GM23338 (cell line): Measurements from ENCODE around the gene BBOF1. TPM values are rescaled to one million over a fixed set of nuclear protein-coding genes. Genes with fewer than 3 reads are reported as not detected.
A peak's percentile ranks its signal among the peaks of the same experiment; 100 is the strongest.

Experiments
- ATAC-seq: fragments of 200-7000 bp; cut with Tn5 transposase; 3 replicates; pipeline ENCODE4 v1.9.1; 2020
- DNase-seq: peaks from one replicate; pipeline ENCODE4 v3.0.0-alpha.2; 2015; ENCODE audit warnings: low spot score
- H2AFZ ChIP-seq: fragments of 200-600 bp; sonication (generic); 2 replicates; pipeline ENCODE4 v1.8.0; 2016; ENCODE audit warnings: antibody characterized with exemption, mild to moderate bottlenecking, moderate library complexity
- H3F3A ChIP-seq: fragments of 200-600 bp; sonication (generic); replicated peaks from 2 replicates; pipeline ENCODE4 v1.8.0; 2017; ENCODE audit warnings: antibody characterized with exemption, mixed run types, low read depth
- H3K27ac ChIP-seq: fragments of 200-600 bp; sonication (generic); 2 replicates; pipeline ENCODE4 v1.6.1; 2016; ENCODE audit warnings: low read depth
- H3K27me3 ChIP-seq: fragments of 200-600 bp; sonication (generic); 2 replicates; pipeline ENCODE4 v1.8.0; 2016; ENCODE audit warnings: mild to moderate bottlenecking, mixed run types, moderate library complexity; ENCODE audit not compliant: insufficient read depth
- H3K36me3 ChIP-seq: fragments of 200-600 bp; sonication (generic); 2 replicates; pipeline ENCODE4 v1.8.0; 2016; ENCODE audit warnings: mild to moderate bottlenecking; ENCODE audit not compliant: insufficient read depth
- H3K4me1 ChIP-seq: fragments of 200-600 bp; sonication (generic); 2 replicates; pipeline ENCODE4 v1.8.0; 2016; ENCODE audit warnings: mild to moderate bottlenecking, moderate library complexity; ENCODE audit not compliant: insufficient read depth
- H3K4me2 ChIP-seq: fragments of 200-600 bp; sonication (generic); 2 replicates; pipeline ENCODE4 v1.7.1; 2017; ENCODE audit warnings: mixed run types
- H3K4me3 ChIP-seq: fragments of 200-600 bp; sonication (generic); 2 replicates; pipeline ENCODE4 v1.6.1; 2016; ENCODE audit warnings: mixed run types
- H3K79me2 ChIP-seq: fragments of 200-600 bp; sonication (generic); replicated peaks from 2 replicates; pipeline ENCODE4 v1.8.0; 2017; ENCODE audit warnings: mild to moderate bottlenecking; ENCODE audit not compliant: insufficient read depth
- H3K9me2 ChIP-seq: fragments of 200-600 bp; sonication (generic); 2 replicates; pipeline ENCODE4 v1.8.0; 2017; ENCODE audit not compliant: insufficient read depth
- H4K20me1 ChIP-seq: fragments of 200-600 bp; sonication (generic); replicated peaks from 2 replicates; pipeline ENCODE4 v1.8.0; 2017; ENCODE audit warnings: mild to moderate bottlenecking; ENCODE audit not compliant: insufficient read depth
- H3K27ac Mint-ChIP-seq: 2 replicates; pipeline ENCODE4 v1.8.0; 2020; ENCODE audit warnings: inconsistent platforms, mild to moderate bottlenecking, moderate library complexity, mixed read lengths
- H3K27me3 Mint-ChIP-seq: 3 replicates; pipeline ENCODE4 v1.8.0; 2022; ENCODE audit warnings: low read depth, mild to moderate bottlenecking, moderate library complexity, mixed read lengths, inconsistent platforms; ENCODE audit not compliant: insufficient read depth, poor library complexity
- H3K36me3 Mint-ChIP-seq: 3 replicates; pipeline ENCODE4 v1.8.0; 2021; ENCODE audit warnings: low read depth, mild to moderate bottlenecking, inconsistent platforms, moderate library complexity, mixed read lengths
- H3K4me1 Mint-ChIP-seq: 3 replicates; pipeline ENCODE4 v1.8.0; 2020; ENCODE audit warnings: mild to moderate bottlenecking, inconsistent platforms, mixed read lengths
- H3K4me3 Mint-ChIP-seq: 3 replicates; pipeline ENCODE4 v1.8.0; 2021; ENCODE audit warnings: moderate library complexity, mild to moderate bottlenecking, inconsistent platforms, mixed read lengths
- H3K9me3 Mint-ChIP-seq: 3 replicates; pipeline ENCODE4 v1.8.0; 2020; ENCODE audit warnings: moderate library complexity, mild to moderate bottlenecking, inconsistent platforms, mixed read lengths
- CREB1 ChIP-seq: fragments of 250-450 bp; sonication (Bioruptor Pico); IDR thresholded peaks from 2 replicates; pipeline ENCODE4 v1.5.0; 2020; ENCODE audit warnings: low read depth, mild to moderate bottlenecking, moderate library complexity
- CTCF ChIP-seq, 2 experiments: fragments of 200-600 bp in 1 of 2; sonication (generic) in 1 of 2; conservative IDR thresholded peaks; 2 replicates each; pipeline versions ENCODE4 v1.5.1 to v1.6.1; 2016 to 2017; ENCODE audit warnings: antibody characterized with exemption in 2 of 2, low read depth in 2 of 2, mild to moderate bottlenecking in 2 of 2, moderate library complexity in 1 of 2
- EZH2 ChIP-seq: fragments of 200-600 bp; sonication (generic); IDR thresholded peaks from one replicate; pipeline ENCODE4 v1.8.0; 2017; ENCODE audit warnings: antibody characterized with exemption, mild to moderate bottlenecking, low read depth; ENCODE audit not compliant: unreplicated experiment
- EZH2phosphoT487 ChIP-seq: fragments of 200-600 bp; sonication (generic); IDR thresholded peaks from one replicate; pipeline ENCODE4 v1.8.1; 2018; ENCODE audit warnings: antibody characterized with exemption; ENCODE audit not compliant: unreplicated experiment
- JUNB ChIP-seq: IDR thresholded peaks from one replicate; pipeline ENCODE4 v1.6.1; 2016; ENCODE audit warnings: antibody characterized with exemption; ENCODE audit not compliant: unreplicated experiment
- NANOG ChIP-seq: IDR thresholded peaks from 2 replicates; pipeline ENCODE4 v1.6.1; 2016; ENCODE audit warnings: antibody characterized with exemption, borderline replicate concordance
- POLR2AphosphoS5 ChIP-seq: IDR thresholded peaks from 2 replicates; pipeline ENCODE4 v1.6.1; 2016; ENCODE audit warnings: antibody characterized with exemption, low read depth
- STAT1 ChIP-seq: IDR thresholded peaks from one replicate; pipeline ENCODE4 v1.6.1; 2016; ENCODE audit warnings: antibody characterized with exemption; ENCODE audit not compliant: unreplicated experiment
- ZNF114 ChIP-seq: fragments of 250-450 bp; sonication (Bioruptor Pico); IDR thresholded peaks from 2 replicates; pipeline ENCODE4 v1.5.0; 2020; ENCODE audit warnings: mild to moderate bottlenecking, moderate library complexity
- ZNF331 ChIP-seq: fragments of 250-450 bp; sonication (Bioruptor Pico); IDR thresholded peaks from 2 replicates; pipeline ENCODE4 v1.5.0; 2020; ENCODE audit warnings: low read depth, mild to moderate bottlenecking, moderate library complexity
- polyA plus RNA-seq: library from polyadenylated mRNA; unstranded; fragments of >200 nt; fragmentation: Nextera tagmentation; extraction: Ambion mirVana; gene quantifications from 2 replicates; pipeline ENCODE4 v1.2.1, GENCODE V29; 2016
- total RNA-seq: library from RNA; depleted of rRNA; stranded (reverse); fragments of >200 nt; shearing (Covaris generic); gene quantifications from 2 replicates; pipeline ENCODE4 v1.2.3, GENCODE V29; 2014
- TF ChIP-seq, protein P1 (sequence below): IDR thresholded peaks from one replicate; pipeline ENCODE4 v1.6.1; 2018; ENCODE audit warnings: antibody characterized with exemption; ENCODE audit not compliant: unreplicated experiment
- TF ChIP-seq, protein P2 (sequence below): IDR thresholded peaks from 2 replicates; pipeline ENCODE4 v1.6.1; 2016; ENCODE audit warnings: antibody characterized with exemption

Gene BBOF1
- total and polyA plus RNA-seq, 2 experiments from 2014 or later: 0.24 to 0.53 TPM

DNA sequence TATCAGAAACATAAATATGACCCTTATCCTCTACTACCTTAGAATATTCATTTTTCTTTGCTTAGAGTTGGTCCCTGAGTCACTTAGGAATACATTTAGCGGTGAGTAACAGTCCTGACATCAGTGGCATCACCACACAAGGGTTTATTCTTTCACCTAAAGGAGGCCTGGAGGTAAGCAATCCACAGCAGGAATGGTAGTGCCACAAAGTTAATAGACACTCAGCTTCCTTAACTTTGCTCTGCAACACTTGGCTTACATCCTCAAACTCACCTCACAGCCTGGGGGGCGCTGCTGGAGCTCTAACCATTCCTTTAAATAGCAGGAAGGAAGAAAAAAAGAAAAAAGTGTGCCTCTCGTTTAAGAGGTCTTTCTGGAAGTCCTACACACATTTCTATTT, 29.1 kb downstream of the BBOF1 start:
- no peak overlapping the region for H3K4me2 ChIP-seq
- H3K27me3 ChIP-seq: no peaks in the 10 kb centered on the region
- no peak overlapping the region for H3K27ac ChIP-seq
- Mint-ChIP-seq H3K4me3 (no peak overlapping the region), H3K27ac (no peak overlapping the region), H3K4me1 (peaks cover 2% of the 10 kb centered on the region; the same call in 2 of the 3 replicates), H3K27me3 (peaks cover 2% of the 10 kb centered on the region), H3K9me3 (no peaks in the 10 kb centered on the region), H3K36me3 (no peaks in the 10 kb centered on the region)
- H3F3A ChIP-seq: no peaks in the 10 kb centered on the region
- no peak overlapping the region for H2AFZ ChIP-seq
- TF ChIP-seq STAT1 (no peak), CTCF (conservative IDR thresholded peaks at IDR 0.05; ENCODE audit: low read depth in 2 of 2) (peak; percentile 64)
- no peaks in the 10 kb centered on the region for H4K20me1 ChIP-seq
- H3K9me2 ChIP-seq: no peaks in the 10 kb centered on the region
- DNase-seq (peak; percentile 73), ATAC-seq (peak; percentile 85)
- no peaks in the 10 kb centered on the region for H3K79me2 ChIP-seq
- no peaks in the 10 kb centered on the region for H3K4me1 ChIP-seq
- no peak overlapping the region for H3K4me3 ChIP-seq
- no peaks in the 10 kb centered on the region for H3K36me3 ChIP-seq

- Histone ChIP-seq H3K9me2 (no peaks in the 10 kb centered on the region), H3K4me3 (no peak overlapping the region), H3F3A (no peaks in the 10 kb centered on the region), H3K4me2 (no peak overlapping the region), H3K27ac (no peak overlapping the region), H3K27me3 (no peaks in the 10 kb centered on the region), H3K79me2 (no peaks in the 10 kb centered on the region), H2AFZ (peak overlapping the region; percentile 30; the same call in 1 of the 2 replicates), H4K20me1 (no peaks in the 10 kb centered on the region), H3K4me1 (no peaks in the 10 kb centered on the region), H3K36me3 (no peaks in the 10 kb centered on the region)
- H3K36me3 Mint-ChIP-seq: no peaks in the 10 kb centered on the region
- H3K9me3 Mint-ChIP-seq: no peaks in the 10 kb centered on the region; the same call in 2 of the 3 replicates
- H3K27ac Mint-ChIP-seq: no peak overlapping the region
- peaks cover 2% of the 10 kb centered on the region; the same call in 2 of the 3 replicates for H3K4me1 Mint-ChIP-seq
- no peaks in the 10 kb centered on the region for H3K27me3 Mint-ChIP-seq
- no peak for ATAC-seq
- DNase-seq: no peak
- no peak overlapping the region for H3K4me3 Mint-ChIP-seq
- TF ChIP-seq, protein P1, sequence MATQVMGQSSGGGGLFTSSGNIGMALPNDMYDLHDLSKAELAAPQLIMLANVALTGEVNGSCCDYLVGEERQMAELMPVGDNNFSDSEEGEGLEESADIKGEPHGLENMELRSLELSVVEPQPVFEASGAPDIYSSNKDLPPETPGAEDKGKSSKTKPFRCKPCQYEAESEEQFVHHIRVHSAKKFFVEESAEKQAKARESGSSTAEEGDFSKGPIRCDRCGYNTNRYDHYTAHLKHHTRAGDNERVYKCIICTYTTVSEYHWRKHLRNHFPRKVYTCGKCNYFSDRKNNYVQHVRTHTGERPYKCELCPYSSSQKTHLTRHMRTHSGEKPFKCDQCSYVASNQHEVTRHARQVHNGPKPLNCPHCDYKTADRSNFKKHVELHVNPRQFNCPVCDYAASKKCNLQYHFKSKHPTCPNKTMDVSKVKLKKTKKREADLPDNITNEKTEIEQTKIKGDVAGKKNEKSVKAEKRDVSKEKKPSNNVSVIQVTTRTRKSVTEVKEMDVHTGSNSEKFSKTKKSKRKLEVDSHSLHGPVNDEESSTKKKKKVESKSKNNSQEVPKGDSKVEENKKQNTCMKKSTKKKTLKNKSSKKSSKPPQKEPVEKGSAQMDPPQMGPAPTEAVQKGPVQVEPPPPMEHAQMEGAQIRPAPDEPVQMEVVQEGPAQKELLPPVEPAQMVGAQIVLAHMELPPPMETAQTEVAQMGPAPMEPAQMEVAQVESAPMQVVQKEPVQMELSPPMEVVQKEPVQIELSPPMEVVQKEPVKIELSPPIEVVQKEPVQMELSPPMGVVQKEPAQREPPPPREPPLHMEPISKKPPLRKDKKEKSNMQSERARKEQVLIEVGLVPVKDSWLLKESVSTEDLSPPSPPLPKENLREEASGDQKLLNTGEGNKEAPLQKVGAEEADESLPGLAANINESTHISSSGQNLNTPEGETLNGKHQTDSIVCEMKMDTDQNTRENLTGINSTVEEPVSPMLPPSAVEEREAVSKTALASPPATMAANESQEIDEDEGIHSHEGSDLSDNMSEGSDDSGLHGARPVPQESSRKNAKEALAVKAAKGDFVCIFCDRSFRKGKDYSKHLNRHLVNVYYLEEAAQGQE: no peak
- TF ChIP-seq JUNB: no peak
- TF ChIP-seq ZNF331 (CRISPR knock-in tag): no peak
- no peak for TF ChIP-seq STAT1
- TF ChIP-seq CTCF (conservative IDR thresholded peaks at IDR 0.05; ENCODE audit: low read depth in 2 of 2): no peak
- TF ChIP-seq CREB1 (CRISPR knock-in tag): no peak
- no peak for TF ChIP-seq EZH2phosphoT487
- TF ChIP-seq, protein P2, sequence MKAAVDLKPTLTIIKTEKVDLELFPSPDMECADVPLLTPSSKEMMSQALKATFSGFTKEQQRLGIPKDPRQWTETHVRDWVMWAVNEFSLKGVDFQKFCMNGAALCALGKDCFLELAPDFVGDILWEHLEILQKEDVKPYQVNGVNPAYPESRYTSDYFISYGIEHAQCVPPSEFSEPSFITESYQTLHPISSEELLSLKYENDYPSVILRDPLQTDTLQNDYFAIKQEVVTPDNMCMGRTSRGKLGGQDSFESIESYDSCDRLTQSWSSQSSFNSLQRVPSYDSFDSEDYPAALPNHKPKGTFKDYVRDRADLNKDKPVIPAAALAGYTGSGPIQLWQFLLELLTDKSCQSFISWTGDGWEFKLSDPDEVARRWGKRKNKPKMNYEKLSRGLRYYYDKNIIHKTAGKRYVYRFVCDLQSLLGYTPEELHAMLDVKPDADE: no peak
- TF ChIP-seq ZNF114 (CRISPR knock-in tag): no peak
- TF ChIP-seq EZH2: no peak
- no peak for TF ChIP-seq NANOG
- no peak for TF ChIP-seq POLR2AphosphoS5
These were observed 30.8 kb downstream of the BBOF1 start for GRCh38 chr14:74049876-74050495.
